GM21717 (cell line): ENCODE data around the gene RBBP8NL.
"Not testable (repeated sequence)": the region's sequence is repeated elsewhere in the genome, so short reads cannot be mapped to it uniquely, and the experiment has no call there.

Experiments
- ATAC-seq: cut with Tn5 transposase; IDR thresholded peaks from one replicate; pipeline ENCODE4 v1.9.1; 2021; ENCODE audit warnings: mild to moderate bottlenecking, moderate library complexity; ENCODE audit not compliant: unreplicated experiment

RBBP8NL gene

DNA sequence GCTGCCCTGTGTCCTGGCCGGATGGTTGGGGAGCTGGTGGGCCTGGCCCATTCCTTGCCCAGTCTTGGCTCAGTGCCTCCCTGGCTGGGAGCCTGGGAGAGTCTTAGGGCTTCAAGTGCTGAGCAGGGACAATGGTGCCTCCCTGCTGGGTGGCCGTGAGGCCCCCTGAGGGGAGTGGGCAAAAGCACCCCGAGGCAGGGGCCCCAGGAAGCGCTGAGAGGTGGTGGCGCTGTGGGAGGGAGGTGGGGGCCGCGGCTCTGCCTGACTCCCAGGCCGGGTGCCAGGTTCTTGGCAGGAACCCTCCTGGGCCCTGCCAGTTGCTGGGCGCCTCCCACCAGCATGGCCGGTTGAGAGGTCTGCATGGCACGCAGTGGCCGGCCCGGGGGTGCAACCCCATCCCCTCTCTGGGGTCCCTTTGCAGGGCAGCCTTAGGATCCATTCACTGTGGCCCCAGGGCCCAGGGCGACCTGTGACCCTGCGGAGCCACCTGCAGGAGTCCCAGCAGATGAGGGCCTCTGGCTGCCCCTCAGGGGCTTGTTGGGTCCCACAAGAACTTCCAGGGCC lies 49.6 kb downstream of the RBBP8NL start:
- ATAC-seq: no peak

DNA sequence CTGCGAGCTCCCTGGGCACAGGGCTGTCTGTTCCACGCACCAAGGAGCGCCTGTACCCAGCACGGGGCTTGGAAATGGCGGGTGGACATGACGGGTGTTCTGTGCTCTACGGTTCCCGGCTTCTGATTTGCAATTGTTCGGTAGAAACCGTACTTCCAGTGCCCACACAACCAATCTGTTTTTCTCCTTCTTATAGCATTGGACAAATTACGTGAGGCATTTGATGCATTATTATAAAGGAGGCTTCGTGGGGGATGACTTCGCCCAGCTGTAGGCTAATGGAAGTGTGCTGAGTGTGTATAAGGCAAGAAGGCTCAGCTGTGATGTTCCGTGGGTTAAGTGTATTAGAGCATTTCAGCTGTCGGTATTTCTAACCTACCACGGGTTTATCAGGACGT lies 50.3 kb downstream of the RBBP8NL start:
- ATAC-seq: no peak

DNA sequence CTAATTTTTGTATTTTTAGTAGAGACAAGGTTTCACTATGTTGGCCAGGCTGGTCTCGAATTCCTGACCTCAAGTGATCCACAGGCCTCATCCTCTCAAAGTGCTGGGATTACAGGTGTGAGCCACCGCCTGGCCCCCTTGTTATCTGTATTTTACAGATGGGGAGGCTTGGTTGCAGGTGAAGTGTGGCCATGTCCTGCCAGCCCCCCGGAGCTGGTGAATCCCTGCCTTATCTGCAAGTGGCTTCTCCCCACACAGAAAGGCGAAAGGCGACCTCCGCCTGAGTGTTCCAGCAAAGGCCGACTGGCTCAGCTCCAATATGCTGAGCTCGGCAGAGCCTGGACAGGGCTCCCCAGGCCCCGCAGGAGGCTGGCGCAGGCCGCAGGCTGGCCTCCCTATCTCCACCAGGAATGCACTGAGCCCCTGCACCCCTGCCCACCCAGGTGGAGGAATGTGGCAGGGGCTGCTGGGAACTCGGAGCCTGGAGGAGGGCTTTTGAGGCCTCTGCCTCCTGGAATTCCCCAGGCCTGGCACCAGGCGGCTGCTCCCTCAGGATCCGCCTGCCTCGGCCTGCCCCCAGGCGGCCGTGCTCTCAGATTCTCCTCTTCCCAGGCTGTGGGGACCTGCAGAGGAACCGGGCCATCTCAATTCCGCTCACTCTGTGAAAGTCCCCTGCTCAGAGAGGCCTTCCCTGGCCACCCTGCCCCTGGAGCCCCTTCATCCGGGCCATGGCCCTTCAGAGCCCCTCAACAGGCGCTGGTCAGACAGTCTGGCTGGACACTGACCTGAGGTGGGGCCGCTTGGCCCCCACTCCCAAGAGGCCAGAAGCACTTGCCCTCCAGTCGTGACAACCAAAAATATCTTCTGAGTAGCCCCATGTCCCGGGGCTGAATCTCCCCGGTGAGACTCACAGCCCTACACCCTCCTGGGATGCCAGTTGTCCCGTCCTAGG lies 51.0 kb downstream of the RBBP8NL start:
- ATAC-seq: no peak

DNA sequence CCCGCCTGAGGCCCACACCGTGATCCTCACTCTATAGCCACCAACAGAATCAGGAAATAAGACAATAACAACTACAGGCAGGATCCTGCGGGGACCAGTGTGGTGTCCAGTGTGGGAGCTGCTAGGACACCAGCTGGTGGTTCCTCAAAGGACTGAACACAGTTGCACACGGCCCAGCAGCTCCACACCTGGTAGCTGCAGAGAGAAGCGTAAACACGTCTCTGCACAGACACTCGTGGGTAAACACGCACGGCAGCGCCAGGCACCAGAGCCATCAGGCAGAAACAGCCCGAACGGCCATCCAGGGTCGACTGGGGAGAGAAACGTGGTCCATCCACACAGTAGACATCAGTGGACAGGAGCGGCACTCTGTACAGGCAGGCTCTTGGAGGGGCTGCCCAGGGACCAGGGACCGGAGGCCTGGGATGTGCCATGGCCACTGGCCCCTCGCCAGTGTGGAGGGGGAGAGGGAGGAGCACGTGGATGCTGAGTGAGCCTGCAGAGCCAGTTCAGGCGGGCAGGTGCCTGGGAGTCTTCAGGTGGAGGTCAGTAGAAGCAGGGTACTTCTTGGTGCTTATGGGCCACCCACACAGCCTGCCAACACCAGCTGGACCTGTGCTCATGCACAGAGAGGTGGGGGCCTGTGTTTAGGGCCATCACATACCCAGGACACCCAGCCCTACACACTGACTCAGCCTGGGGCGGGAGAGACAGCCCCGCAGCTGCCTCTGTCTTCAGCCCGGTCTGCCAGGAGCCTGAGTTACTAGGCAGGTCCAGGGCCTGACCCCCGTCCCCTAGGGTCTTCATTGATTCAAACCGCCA lies 52.8 kb downstream of the RBBP8NL start:
- ATAC-seq: no peak

DNA sequence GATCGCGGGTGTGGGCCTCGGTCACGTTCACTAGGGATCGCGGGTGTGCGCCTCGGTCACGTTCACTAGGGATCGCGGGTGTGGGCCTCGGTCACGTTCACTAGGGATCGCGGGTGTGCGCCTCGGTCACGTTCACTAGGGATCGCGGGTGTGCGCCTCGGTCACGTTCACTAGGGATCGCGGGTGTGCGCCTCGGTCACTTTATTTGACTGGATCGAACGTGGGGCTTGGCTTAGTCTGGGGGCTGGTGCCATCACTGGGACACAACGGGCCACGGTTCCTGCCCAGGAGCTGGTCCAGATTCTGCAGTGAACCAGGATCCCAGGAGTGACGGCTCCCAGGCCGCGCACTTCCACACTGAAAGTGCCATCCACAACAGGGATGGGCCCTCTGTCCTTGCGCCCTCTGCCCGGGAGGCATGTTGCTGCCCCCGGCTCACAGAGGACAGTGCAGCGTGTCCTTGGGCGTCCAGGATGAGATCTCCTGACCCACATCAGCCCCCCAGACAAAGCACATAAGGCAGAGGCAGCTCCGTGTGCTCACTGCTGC lies 53.6 kb downstream of the RBBP8NL start:
- ATAC-seq: not testable (repeated sequence)

DNA sequence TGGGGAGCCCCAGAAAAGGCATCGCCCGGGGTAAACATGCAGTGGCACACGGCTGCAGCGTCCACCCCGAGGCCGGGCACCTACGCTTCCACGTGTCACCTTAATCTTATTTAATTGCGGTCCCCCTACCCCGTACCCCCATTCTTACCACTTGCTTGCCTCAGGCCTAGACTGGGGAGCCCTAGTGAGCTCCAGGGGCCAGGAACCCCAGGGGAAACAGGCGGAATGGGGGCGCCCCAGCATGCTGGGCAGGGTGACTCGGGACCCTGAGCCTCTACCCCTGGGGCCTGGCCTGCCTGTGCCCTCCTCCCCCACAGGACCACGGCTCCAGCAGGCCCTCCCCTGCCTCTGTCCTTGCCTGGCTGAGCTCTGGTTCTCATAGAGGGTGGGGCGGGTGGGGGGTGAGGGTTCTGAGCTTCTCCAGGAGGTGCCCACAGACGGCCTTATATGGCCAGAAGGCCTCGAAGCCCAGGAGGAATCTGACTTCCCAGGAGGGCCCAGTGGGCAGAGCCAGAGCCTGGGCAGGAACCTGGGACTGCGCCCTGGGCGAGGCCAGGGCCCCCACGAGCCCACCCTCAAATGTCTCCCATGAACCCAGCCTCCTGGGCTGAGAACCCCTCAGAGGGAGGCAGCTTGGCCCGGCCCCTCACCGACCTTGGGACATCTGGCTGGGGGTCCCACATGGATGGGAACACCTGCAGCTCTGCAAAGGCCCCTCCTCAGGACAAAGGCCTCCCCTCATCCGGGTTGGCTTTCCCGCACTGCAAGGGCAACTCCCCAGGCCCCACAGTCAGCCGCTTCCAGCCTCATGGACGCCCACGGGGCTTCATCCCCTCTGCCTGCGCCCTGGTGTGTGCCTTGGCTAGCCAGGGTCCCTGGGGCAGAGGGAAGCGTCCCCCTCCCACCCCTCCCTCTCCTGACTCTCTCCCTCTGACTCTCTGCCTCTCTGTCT lies 55.0 kb downstream of the RBBP8NL start:
- ATAC-seq: no peak

DNA sequence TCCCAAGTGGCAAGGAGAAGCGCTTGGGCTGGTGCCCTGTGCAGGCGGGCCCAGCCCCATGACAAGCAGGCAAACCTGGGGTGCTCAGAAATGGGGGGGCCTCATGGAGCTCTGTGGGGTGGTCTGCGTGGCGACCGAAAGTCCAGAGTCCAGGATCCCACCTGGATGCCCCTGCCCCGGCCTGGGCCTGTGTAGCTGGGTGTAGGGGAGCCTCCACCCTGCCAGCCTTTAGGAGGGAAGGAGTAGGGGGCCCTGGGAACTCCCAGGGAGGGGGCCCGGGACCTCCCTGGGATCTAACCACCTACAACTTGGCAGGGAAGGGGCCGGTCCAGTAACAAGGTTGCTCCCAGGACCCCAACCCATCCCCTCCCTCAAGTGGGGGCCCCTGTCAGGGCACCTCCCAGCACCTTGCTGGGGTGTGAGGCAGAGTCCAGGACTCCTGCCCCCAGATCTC lies 55.7 kb downstream of the RBBP8NL start:
- ATAC-seq: no peak

DNA sequence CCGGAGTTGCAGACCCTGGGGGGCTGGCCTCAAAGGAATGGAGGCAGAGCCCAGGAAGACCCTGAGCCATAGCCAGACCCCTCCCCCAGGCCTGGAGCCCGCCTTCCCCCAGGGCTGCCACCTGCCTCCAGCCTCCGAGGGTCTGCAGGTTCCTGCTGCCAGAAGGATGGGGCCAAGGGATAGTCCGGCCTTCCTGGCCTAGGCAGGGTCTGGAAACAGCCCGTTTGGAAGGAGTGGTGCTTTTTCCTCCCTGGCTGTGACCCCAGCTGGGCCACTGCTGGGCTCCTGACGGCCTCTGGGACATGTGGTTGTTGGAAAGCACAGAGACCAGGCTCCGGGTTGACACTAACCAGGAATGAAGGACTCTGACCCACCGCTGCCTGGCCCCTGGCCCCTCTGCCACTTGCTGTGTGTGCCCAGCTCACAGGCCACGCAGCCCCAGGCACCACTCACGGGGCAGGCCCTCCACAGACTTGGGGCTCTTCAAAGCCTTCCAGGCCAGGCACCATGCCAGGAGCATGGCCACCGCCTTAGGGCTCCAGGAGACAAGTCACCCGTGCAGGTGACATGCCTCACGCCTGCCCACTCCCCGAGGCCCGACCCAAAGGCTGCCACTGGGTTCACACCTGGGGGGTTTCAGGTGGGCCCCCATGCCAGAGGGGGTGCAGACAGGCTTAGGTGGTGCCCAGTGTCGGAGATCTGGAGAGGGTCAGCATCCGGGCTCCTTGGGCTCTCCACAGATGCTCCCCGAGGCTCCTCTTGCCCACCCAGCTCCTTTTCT lies 56.3 kb downstream of the RBBP8NL start:
- ATAC-seq: no peak

DNA sequence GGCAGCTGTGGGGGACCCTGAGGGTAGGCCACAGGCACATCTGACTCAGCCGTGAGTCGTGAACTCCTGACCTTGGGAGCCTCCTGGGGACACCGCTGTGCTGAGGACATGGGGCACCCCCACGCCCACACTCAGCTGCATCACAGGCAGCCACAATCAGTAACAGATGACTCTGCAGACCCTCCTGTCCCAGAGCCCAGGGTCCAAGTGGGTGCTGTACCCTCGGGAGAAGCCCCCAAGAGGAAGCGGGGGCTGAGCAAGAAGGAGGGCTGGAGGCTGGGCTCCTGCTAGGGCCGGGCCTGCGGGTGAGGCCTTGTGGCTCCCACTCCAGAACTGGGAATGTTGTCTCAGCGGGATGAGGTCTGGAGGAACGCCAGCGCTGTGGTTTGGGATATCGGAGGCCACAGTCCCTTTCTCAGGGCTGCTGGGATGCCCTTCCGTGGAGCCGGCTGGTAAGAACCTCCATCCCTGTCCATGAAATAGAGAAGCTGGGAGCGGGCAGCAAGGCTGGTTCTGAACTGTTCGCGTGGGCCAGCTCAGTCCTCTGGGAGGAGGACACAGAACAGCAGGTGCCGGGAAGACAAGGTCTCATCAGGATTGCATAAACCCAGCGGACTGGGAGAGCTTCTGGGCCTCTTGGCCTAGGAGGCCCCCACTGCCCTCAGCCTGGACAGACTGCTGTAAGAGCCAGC lies 57.1 kb downstream of the RBBP8NL start:
- no peak for ATAC-seq

DNA sequence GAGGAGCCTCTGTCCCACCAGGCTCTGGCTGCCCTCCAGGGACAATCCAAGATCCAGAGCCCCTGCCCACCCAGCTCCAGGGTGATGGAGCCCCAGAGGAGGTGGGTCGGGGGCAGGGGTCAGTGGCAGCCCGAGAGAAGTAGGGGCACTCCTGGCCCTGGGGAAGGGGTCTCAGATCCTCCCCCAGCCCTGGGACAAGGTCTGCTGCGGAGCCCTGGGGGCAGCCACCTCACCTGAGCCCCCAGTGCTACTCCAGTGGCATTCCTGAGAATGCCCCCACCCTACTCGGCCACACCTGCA lies 57.6 kb downstream of the RBBP8NL start:
- ATAC-seq: no peak

DNA sequence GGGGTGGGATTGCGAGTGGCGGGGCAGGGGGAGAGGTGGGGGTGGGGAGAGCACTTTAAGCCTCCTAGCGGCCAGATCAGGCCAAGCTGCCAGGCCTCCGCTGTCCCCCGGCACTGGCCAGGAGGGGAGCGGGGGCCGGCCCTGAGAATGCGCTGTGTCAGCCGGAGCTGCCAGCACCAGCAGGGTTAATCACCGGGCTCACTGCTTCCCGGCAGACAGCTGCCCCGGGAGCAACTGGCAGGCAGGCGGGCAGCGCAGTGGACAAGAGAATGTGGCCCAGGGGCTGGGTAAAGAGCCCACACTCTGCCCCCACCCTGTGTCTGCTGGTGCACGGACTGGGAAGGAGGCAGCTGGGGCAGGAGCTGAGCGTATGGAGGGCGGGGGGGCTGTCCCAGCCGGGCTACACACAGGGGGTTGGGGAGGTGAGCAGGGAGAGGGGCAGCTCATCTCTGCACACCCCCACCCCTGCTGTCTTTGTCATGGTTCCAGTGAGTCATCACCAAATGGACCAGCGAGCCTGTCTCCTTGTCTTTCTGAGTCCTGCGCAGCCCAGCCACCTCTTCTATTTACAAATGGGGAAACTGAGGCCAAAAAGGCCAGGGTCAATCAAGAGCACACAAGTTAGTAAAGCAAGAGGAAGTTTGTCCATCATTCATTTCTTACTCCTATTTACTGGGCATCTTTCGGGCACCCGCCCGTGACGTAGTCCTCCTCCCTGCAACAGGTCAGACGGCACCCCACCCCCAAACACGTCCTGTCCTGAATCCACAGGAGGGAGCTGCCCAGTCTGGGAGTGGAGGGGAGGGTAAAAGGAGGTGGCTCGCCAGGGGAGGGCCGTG lies 58.1 kb downstream of the RBBP8NL start:
- ATAC-seq: no peak

DNA sequence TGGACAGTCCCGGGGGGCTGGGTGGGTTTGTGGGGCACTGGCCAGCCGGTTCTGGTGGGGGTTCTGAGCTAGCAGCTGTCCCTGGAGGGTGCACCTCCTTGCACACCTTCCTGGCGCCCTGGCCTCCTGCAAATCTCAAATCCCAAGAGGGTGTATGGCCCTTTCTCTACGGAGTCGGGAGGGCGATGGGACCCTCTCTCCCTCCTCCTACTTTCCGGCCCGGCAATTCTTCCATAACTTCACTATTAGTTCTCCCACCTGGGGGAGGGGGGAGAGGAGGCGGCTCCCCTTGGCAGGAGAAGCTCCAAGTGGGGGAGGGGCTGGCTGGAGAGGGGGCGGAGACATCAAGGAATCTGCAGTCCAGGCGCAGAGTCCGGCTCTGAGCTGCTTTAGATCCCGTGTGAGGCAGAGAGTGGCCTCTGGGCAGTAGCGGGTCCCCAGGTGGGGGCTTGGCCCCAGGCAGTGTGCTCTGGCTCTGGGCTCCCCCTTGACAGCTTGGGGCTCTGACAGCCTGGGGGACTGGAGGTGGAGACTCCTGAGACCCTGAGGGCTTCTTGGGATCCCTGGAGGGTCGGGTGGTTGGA lies 58.9 kb downstream of the RBBP8NL start:
- ATAC-seq: no peak

DNA sequence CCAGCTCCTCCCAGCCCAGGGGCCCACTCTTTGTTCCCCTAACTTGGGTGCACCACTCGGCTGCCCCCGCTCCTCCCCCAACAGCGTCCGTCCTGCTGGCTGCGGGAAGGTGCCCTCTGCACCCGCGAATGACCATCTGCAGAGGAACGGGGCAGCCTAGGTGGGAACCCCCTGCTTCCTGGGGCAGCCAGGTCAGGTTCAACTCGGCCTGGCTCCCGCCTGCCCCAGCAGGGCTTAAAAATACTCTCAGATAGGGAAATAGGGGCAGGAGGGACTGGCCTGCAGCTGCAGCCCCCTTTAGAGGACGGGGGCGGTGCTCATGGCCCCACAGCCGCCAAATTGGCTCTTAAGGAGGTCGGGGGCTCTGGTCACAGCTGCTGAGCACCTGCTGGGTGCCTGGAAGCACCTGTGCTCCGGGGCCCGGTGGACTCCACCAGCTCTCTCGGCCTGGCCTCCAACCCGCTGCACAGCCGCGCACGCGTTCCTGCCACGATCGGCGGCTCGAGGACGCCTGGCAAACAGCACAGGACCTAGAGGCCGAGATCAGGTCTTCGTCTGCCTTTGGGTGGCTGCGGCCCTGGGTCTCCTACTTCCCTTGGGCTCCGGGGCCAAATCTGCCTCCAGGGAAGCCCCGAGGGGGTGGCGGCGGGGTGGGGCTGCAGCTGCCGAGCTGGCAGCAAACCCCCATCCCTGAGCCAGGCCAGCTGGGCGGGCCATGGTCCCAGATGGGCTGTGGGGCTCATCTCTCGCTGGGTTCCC lies 59.5 kb downstream of the RBBP8NL start:
- no peak for ATAC-seq

DNA sequence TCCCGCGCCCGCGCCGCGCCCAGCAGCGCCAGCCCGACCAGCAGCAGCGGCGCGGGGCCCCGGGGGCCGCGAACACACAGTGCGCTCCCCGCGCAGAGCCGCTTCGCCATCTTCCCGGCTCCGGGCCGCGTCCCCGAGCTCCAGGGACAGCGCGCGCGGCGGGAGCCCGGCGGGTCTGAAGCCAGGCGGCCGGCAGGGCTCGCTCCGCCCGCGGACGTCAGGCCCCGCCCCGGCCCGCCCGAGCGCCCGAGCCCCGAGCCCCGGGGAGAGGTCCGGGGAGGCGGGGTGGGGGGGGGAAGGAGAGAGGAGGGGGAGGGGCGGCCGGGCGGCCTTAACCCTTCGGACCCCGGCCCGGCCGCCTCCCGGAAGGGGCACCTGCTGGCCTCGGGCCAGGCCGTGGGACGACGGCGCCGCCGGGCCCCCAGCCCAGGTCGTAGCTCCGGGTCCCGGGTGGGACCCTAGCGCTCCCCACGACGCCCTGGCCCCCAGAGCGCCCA lies 60.2 kb downstream of the RBBP8NL start, which contains the start of gene LAMA5:
TSS of gene LAMA5 (minus strand) at position 177 of the 497 bp plus-strand sequence. CDS start at position 110, 67 bp downstream.
- ATAC-seq: no peak

DNA sequence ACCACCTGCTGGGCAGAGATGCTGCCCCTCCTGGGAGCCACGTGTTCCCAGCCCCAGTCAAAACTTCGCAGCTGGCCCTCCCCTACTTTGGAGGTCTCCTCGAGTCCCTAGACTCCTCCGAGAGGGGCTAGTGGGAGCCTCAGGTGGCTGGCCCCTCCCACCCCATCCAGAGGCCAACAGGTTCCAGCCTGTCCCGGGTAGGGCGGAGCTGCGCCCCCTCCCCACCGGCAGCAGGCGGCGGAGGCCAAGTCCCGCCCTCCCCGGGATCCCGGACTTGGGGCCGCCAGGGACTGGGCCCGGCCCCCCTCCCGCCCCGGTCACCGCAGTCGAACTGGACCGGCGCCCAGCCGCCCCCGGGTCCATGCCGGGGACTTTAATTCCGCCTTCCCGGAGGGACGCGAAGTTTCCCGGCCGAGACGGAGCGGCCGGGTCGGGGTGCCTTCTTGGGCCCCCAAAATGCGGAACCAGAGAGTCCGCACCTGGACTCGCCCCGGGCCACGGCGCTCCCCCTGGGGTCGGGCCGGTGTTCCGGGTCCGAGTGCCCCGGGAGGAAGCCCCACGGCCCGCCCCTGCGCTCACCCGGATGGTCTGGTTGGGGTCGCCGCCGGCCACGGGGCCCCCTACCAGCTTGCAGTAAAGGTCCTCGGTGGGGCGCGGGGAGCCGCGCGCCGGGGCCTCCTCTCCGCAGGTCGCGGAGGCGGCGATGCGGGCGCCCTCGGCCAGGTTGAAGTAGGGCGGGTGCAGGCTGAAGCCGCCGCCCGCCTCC lies 60.8 kb downstream of the RBBP8NL start:
- no peak for ATAC-seq
